Head of caudate nucleus (tissue), 42 donors: Measurements from ENCODE around the gene VASH2.
"Not testable (repeated sequence)": the region's sequence is repeated elsewhere in the genome, so short reads cannot be mapped to it uniquely, and the experiment has no call there.

Source experiments
- DNase-seq, 42 donors: peaks; one replicate each; pipeline versions ENCODE4 v3.0.0 to v3.0.0-alpha.2; 2020 to 2021; ENCODE audit warnings: mixed read lengths in 7 of 42
- intact Hi-C: fragments of 100-400 bp; cut with DNase I; formaldehyde crosslinking; loops from one replicate; pipeline ENCODE4 v1.15.0; 2022

The VASH2 gene

GRCh38 chr1:212950243-212951125, at the start of gene VASH2:
VASH2 (plus strand) TSS chr1:212950541; CDS start chr1:212951543, 1,002 bp downstream.
- intact Hi-C loops, result no loop called here

GRCh38 chr1:212901290-212901689, 49.1 kb upstream of the VASH2 start:
- intact Hi-C loops, result no loop called here

More at GRCh38 chr1:212950243-212951125, at the start of gene VASH2:
- DNase-seq, result peak; percentile 77 to 96 (median 90)

GRCh38 chr1:212902054-212902453, 48.3 kb upstream of the VASH2 start:
- intact Hi-C loops, result no loop called here
- no peak for DNase-seq

More at GRCh38 chr1:212901290-212901689, 49.1 kb upstream of the VASH2 start:
- DNase-seq, result no peak

- no peak for DNase-seq
Measured at GRCh38 chr1:212903664-212904063, 46.7 kb upstream of the VASH2 start.

GRCh38 chr1:212908071-212908470, 42.3 kb upstream of the VASH2 start:
- DNase-seq, intact Hi-C loops: not testable (repeated sequence)

More at GRCh38 chr1:212903664-212904063, 46.7 kb upstream of the VASH2 start:
- intact Hi-C loops, result no loop called here

GRCh38 chr1:212908971-212909370, 41.4 kb upstream of the VASH2 start:
- DNase-seq, result no peak
- intact Hi-C loops, result no loop called here

- DNase-seq, result no peak
- intact Hi-C loops, result no loop called here
Measured at GRCh38 chr1:212909652-212910063, 40.7 kb upstream of the VASH2 start.

- DNase-seq, intact Hi-C loops: not testable (repeated sequence)
Measured at GRCh38 chr1:212910213-212910612, 40.1 kb upstream of the VASH2 start.

GRCh38 chr1:212913638-212914037, 36.7 kb upstream of the VASH2 start:
- DNase-seq, intact Hi-C loops: not testable (repeated sequence)

- intact Hi-C loops, DNase-seq: not testable (repeated sequence)
Measured at GRCh38 chr1:212914110-212914509, 36.2 kb upstream of the VASH2 start.

GRCh38 chr1:212914789-212915188, 35.6 kb upstream of the VASH2 start:
- intact Hi-C loops, result no loop called here
- no peak for DNase-seq

GRCh38 chr1:212915245-212916091, 34.9 kb upstream of the VASH2 start:
- intact Hi-C loops, result no loop called here
- DNase-seq, result peak in 10 of 42 donors; percentile 8 to 52 (median 26)

- DNase-seq, result peak in 32 of 42 donors; percentile 4 to 65 (median 28)
Measured at GRCh38 chr1:212916481-212917133, 33.7 kb upstream of the VASH2 start.

GRCh38 chr1:212917134-212917485, 33.2 kb upstream of the VASH2 start:
- no peak for DNase-seq
- intact Hi-C loops, result no loop called here

More at GRCh38 chr1:212916481-212917133, 33.7 kb upstream of the VASH2 start:
- intact Hi-C loops, result no loop called here

GRCh38 chr1:212917858-212918257, 32.5 kb upstream of the VASH2 start:
- no peak for DNase-seq
- intact Hi-C loops, result no loop called here

GRCh38 chr1:212918824-212919223, 31.5 kb upstream of the VASH2 start:
- DNase-seq, result no peak
- intact Hi-C loops, result no loop called here

- intact Hi-C loops, result no loop called here
Measured at GRCh38 chr1:212920246-212920645, 30.1 kb upstream of the VASH2 start.

GRCh38 chr1:212920896-212921295, 29.4 kb upstream of the VASH2 start:
- no peak for DNase-seq
- intact Hi-C loops, result no loop called here

More at GRCh38 chr1:212920246-212920645, 30.1 kb upstream of the VASH2 start:
- no peak for DNase-seq

- DNase-seq, result peak in 1 of 42 donors; percentile 19
- intact Hi-C loops, result no loop called here
Measured at GRCh38 chr1:212922016-212922415, 28.3 kb upstream of the VASH2 start.
